Stimulated activated CD4-positive, alpha-beta T cell treated with anti-CD3 and anti-CD28 coated beads, TNF-alpha, amount 100 ng/mL, for 1 hour (primary cell): ENCODE data around the gene TPH2.

ENCODE experiments used
- DNase-seq, 3 donors: peaks; one replicate each; pipeline ENCODE4 v3.0.0-alpha.2; 2020; ENCODE audit warnings: low read depth in 3 of 3, low spot score in 1 of 3

TPH2 gene

GRCh38 chr12:71938728-71939385 is at the start of gene TPH2:
Gene TPH2, plus strand, starts transcription at chr12:71938845. Its CDS starts 142 bp downstream, at chr12:71938987.
- peak in 1 of 3 donors; percentile 14 for DNase-seq

- no peak for DNase-seq
These were observed 48.2 kb upstream of the TPH2 start for GRCh38 chr12:71890475-71890874.

- no peak for DNase-seq
These were observed 46.6 kb upstream of the TPH2 start for GRCh38 chr12:71892059-71892458.

- no peak for DNase-seq
These were observed 42.3 kb upstream of the TPH2 start for GRCh38 chr12:71896205-71896882.

- DNase-seq, result no peak
These were observed 38.6 kb upstream of the TPH2 start for GRCh38 chr12:71900091-71900490.

GRCh38 chr12:71904629-71905028 is 34.0 kb upstream of the TPH2 start:
- no peak for DNase-seq

GRCh38 chr12:71935594-71935993 is 3.1 kb upstream of the TPH2 start:
- DNase-seq, result no peak

- DNase-seq, result no peak
These were observed 1.4 kb downstream of the TPH2 start for GRCh38 chr12:71940068-71940467.

- no peak for DNase-seq
These were observed 2.5 kb downstream of the TPH2 start for GRCh38 chr12:71941174-71941573.

GRCh38 chr12:71942259-71942658 is 3.6 kb downstream of the TPH2 start:
- no peak for DNase-seq

- DNase-seq, result no peak
These were observed 4.1 kb downstream of the TPH2 start for GRCh38 chr12:71942703-71943102.

- no peak for DNase-seq
These were observed 6.5 kb downstream of the TPH2 start for GRCh38 chr12:71945121-71945520.

GRCh38 chr12:71945883-71946282 is 7.2 kb downstream of the TPH2 start:
- DNase-seq, result no peak

- no peak for DNase-seq
These were observed 9.0 kb downstream of the TPH2 start for GRCh38 chr12:71947645-71948105.

GRCh38 chr12:71948390-71948789 is 9.7 kb downstream of the TPH2 start:
- no peak for DNase-seq

GRCh38 chr12:71949646-71950045 is 11.0 kb downstream of the TPH2 start:
- DNase-seq, result no peak

GRCh38 chr12:71950404-71950803 is 11.8 kb downstream of the TPH2 start:
- no peak for DNase-seq

GRCh38 chr12:71950819-71951218 is 12.2 kb downstream of the TPH2 start:
- no peak for DNase-seq

GRCh38 chr12:71954083-71954778 is 15.6 kb downstream of the TPH2 start:
- DNase-seq, result no peak

- no peak for DNase-seq
These were observed 16.2 kb downstream of the TPH2 start for GRCh38 chr12:71954861-71955260.

- DNase-seq, result no peak
These were observed 17.3 kb downstream of the TPH2 start for GRCh38 chr12:71955970-71956369.

- DNase-seq, result no peak
These were observed 19.4 kb downstream of the TPH2 start for GRCh38 chr12:71958056-71958455.
